22Rv1 (cell line): ENCODE measurements around the gene NIPAL1.

Experiments
- ZFX ChIP-seq: fragments of 450-650 bp; IDR thresholded peaks from 2 replicates; pipeline ENCODE4 v1.6.1; 2017; ENCODE audit warnings: antibody characterized with exemption, borderline replicate concordance
- TF ChIP-seq, protein P1 (sequence below): fragments of 450-650 bp; IDR thresholded peaks from 2 replicates; pipeline ENCODE4 v1.5.1; 2017; ENCODE audit warnings: mild to moderate bottlenecking

DNA sequence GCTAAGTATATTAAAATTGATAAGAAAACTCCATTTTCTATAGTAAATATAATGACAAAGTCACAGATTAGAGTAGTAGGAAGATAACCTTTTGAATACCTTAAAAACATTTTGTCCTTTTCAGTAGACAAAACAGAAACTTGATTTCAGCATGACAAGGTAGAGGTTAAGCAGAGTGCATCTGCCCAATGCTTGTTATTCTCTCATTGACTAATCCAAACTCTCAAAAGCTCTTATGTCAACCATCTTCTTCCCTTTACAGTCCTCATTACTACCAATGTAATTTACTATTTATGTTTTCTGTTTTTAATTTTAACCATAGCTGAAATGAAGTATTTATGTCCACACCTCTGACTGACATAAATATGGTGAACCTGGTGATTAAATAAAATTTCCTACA lies 11.1 kb downstream of the NIPAL1 start:
- TF ChIP-seq, protein P1, sequence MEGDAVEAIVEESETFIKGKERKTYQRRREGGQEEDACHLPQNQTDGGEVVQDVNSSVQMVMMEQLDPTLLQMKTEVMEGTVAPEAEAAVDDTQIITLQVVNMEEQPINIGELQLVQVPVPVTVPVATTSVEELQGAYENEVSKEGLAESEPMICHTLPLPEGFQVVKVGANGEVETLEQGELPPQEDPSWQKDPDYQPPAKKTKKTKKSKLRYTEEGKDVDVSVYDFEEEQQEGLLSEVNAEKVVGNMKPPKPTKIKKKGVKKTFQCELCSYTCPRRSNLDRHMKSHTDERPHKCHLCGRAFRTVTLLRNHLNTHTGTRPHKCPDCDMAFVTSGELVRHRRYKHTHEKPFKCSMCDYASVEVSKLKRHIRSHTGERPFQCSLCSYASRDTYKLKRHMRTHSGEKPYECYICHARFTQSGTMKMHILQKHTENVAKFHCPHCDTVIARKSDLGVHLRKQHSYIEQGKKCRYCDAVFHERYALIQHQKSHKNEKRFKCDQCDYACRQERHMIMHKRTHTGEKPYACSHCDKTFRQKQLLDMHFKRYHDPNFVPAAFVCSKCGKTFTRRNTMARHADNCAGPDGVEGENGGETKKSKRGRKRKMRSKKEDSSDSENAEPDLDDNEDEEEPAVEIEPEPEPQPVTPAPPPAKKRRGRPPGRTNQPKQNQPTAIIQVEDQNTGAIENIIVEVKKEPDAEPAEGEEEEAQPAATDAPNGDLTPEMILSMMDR, result no peak
- TF ChIP-seq ZFX, result no peak
